Measurements from ENCODE around the gene SMYD3. TPM values are rescaled to one million over a fixed set of nuclear protein-coding genes. Genes with fewer than 3 reads are reported as not detected.
"Not testable (repeated sequence)": the region's sequence is repeated elsewhere in the genome, so short reads cannot be mapped to it uniquely, and the experiment has no call there.

SMYD3 gene
- total RNA-seq, 1 donor from 2014 or later = 80.8 TPM

DNA sequence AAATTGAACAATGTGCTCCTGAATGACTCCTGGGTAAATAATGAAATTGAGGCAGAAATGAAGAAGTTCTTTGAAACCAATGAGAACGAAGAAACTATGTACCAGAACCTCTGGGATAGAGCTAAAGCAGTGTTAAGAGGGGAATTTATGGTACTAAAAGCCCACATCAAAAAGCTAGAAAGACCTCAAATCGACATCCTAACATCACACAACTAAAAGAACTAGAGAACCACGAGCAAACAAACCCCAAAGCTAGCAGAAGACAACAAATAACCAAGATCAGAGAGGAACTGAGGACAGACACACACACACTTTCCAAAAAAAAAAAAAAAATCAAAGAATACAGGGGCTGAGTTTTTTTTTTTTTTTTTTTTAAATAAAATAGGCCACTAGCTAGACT, 564.2 kb downstream of the SMYD3 start:
- no peaks in the 10 kb centered on the region for H3K79me2 ChIP-seq (ENCODE audit: insufficient read depth, low read length)
- no peak overlapping the region for H3K27ac Mint-ChIP-seq (ENCODE audit: unreplicated experiment)
- H4K20me1 ChIP-seq (ENCODE audit: insufficient read depth, low read length) = no peaks in the 10 kb centered on the region
- no peak overlapping the region for H3K27ac ChIP-seq (ENCODE audit: low read depth, low read length)
- H3K36me3 Mint-ChIP-seq (ENCODE audit: low read depth, unreplicated experiment) = peaks cover 3% of the 10 kb centered on the region
- no peaks in the 10 kb centered on the region for H3K4me1 ChIP-seq (ENCODE audit: insufficient read depth, low read length)
- no peak for FAIRE-seq
- TF ChIP-seq, protein P1, sequence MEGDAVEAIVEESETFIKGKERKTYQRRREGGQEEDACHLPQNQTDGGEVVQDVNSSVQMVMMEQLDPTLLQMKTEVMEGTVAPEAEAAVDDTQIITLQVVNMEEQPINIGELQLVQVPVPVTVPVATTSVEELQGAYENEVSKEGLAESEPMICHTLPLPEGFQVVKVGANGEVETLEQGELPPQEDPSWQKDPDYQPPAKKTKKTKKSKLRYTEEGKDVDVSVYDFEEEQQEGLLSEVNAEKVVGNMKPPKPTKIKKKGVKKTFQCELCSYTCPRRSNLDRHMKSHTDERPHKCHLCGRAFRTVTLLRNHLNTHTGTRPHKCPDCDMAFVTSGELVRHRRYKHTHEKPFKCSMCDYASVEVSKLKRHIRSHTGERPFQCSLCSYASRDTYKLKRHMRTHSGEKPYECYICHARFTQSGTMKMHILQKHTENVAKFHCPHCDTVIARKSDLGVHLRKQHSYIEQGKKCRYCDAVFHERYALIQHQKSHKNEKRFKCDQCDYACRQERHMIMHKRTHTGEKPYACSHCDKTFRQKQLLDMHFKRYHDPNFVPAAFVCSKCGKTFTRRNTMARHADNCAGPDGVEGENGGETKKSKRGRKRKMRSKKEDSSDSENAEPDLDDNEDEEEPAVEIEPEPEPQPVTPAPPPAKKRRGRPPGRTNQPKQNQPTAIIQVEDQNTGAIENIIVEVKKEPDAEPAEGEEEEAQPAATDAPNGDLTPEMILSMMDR (IDR thresholded peaks at IDR 0.05; ENCODE audit: insufficient read depth, low read depth, low read length) = no peak
- TF ChIP-seq EZH2 (IDR thresholded peaks at IDR 0.05; ENCODE audit: insufficient read depth, low read length) = no peak
- H3K4me1 Mint-ChIP-seq (ENCODE audit: low read depth, unreplicated experiment) = no peaks in the 10 kb centered on the region
- no peaks in the 10 kb centered on the region for H3K9me3 ChIP-seq (ENCODE audit: insufficient read depth, low read depth, low read length)
- H3K9me3 Mint-ChIP-seq (ENCODE audit: unreplicated experiment) = peaks cover 12% of the 10 kb centered on the region
- no peaks in the 10 kb centered on the region for H3K36me3 ChIP-seq (ENCODE audit: insufficient read depth, low read length)
- no peak overlapping the region for H3K4me3 Mint-ChIP-seq (ENCODE audit: unreplicated experiment)
- no peak overlapping the region for H2AFZ ChIP-seq (ENCODE audit: low read depth, low read length)
- no peaks in the 10 kb centered on the region for H3K27me3 ChIP-seq (ENCODE audit: insufficient read depth, low read length)
- H3K9ac ChIP-seq (ENCODE audit: low read length) = no peak overlapping the region
- no peak overlapping the region for H3K4me2 ChIP-seq (ENCODE audit: low read length)
- no peak for DNase-seq (ENCODE audit: low read depth)
- no peaks in the 10 kb centered on the region for H3K27me3 Mint-ChIP-seq (ENCODE audit: low read depth, unreplicated experiment)
- H3K4me3 ChIP-seq (ENCODE audit: insufficient read depth, low read depth, low read length) = no peak overlapping the region

DNA sequence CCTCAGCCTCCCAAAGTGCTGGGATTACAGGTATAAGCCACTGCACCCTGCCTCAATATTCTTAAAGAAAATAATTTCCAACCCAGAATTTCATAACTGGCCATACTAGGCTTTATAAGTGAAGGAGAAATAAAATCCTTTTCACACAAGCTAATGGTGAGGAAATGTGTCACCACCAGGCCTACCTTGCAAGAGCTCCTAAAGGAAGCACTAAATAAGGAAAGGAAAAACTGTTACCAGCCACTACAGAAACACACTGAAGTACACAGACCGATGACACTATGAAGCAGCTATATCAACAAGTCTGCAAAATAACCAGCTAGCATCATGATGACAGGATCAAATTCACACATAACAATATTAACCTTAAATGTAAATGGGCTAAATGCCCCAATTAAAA, 565.3 kb downstream of the SMYD3 start:
- H3K27me3 Mint-ChIP-seq (ENCODE audit: low read depth, unreplicated experiment); H3K36me3 Mint-ChIP-seq (ENCODE audit: low read depth, unreplicated experiment); H3K9ac ChIP-seq (ENCODE audit: low read length); H3K27ac ChIP-seq (ENCODE audit: low read depth, low read length); H3K79me2 ChIP-seq (ENCODE audit: insufficient read depth, low read length); H3K4me2 ChIP-seq (ENCODE audit: low read length); FAIRE-seq; H3K4me1 Mint-ChIP-seq (ENCODE audit: low read depth, unreplicated experiment); H3K4me1 ChIP-seq (ENCODE audit: insufficient read depth, low read length); H3K4me3 Mint-ChIP-seq (ENCODE audit: unreplicated experiment); H3K4me3 ChIP-seq (ENCODE audit: insufficient read depth, low read depth, low read length); DNase-seq (ENCODE audit: low read depth); H3K9me3 ChIP-seq (ENCODE audit: insufficient read depth, low read depth, low read length); H2AFZ ChIP-seq (ENCODE audit: low read depth, low read length); H3K36me3 ChIP-seq (ENCODE audit: insufficient read depth, low read length); H3K27me3 ChIP-seq (ENCODE audit: insufficient read depth, low read length); H4K20me1 ChIP-seq (ENCODE audit: insufficient read depth, low read length); H3K27ac Mint-ChIP-seq (ENCODE audit: unreplicated experiment): not testable (repeated sequence)
- H3K9me3 Mint-ChIP-seq (ENCODE audit: unreplicated experiment) = peaks cover 12% of the 10 kb centered on the region

DNA sequence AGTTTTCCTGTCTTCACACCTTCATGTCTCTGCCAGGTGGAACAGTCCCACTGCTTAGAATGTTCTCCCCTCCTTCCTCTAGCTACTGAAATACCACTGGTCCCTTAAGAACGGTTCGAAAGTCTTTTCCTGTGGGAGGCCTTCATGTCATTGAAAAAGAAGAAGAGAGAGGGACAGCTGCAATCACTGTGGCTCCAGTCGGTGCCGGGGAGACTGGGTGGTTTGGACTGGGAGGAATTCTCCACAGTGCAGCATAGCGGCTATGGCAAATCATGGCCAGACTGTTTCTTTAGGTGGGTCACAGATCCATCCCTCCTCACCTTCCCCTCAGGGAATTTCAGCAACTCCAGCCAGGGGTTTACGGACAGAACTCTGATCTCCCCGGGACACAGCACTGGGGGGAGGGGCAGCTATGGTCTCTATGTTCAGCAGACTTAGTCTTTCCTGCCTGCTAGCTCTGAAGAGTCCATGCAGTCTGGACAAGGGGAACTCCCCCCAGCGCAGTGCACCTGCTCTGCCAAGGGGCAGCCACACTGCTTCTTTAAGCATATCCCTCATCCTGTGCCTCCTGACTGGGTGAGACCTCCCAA, 567.2 kb downstream of the SMYD3 start:
- peaks cover 3% of the 10 kb centered on the region for H3K36me3 Mint-ChIP-seq (ENCODE audit: low read depth, unreplicated experiment)
- H3K79me2 ChIP-seq (ENCODE audit: insufficient read depth, low read length) = no peaks in the 10 kb centered on the region
- FAIRE-seq = no peak

More for the DNA sequence above, 567.2 kb downstream of the SMYD3 start:
- TF ChIP-seq, protein P1 (IDR thresholded peaks at IDR 0.05; ENCODE audit: insufficient read depth, low read depth, low read length) = no peak
- TF ChIP-seq EZH2 (IDR thresholded peaks at IDR 0.05; ENCODE audit: insufficient read depth, low read length) = no peak
- Mint-ChIP-seq H3K27ac (ENCODE audit: unreplicated experiment) (no peak overlapping the region), H3K9me3 (ENCODE audit: unreplicated experiment) (peaks cover 6% of the 10 kb centered on the region), H3K4me3 (ENCODE audit: unreplicated experiment) (no peak overlapping the region), H3K27me3 (ENCODE audit: low read depth, unreplicated experiment) (no peaks in the 10 kb centered on the region), H3K4me1 (ENCODE audit: low read depth, unreplicated experiment) (no peaks in the 10 kb centered on the region)
- H3K27ac ChIP-seq (ENCODE audit: low read depth, low read length) = no peak overlapping the region
- H3K9me3 ChIP-seq (ENCODE audit: insufficient read depth, low read depth, low read length) = no peaks in the 10 kb centered on the region
- H3K27me3 ChIP-seq (ENCODE audit: insufficient read depth, low read length) = no peaks in the 10 kb centered on the region
- no peaks in the 10 kb centered on the region for H4K20me1 ChIP-seq (ENCODE audit: insufficient read depth, low read length)
- no peak overlapping the region for H2AFZ ChIP-seq (ENCODE audit: low read depth, low read length)
- H3K36me3 ChIP-seq (ENCODE audit: insufficient read depth, low read length) = no peaks in the 10 kb centered on the region
- H3K4me2 ChIP-seq (ENCODE audit: low read length) = no peak overlapping the region
- no peak overlapping the region for H3K4me3 ChIP-seq (ENCODE audit: insufficient read depth, low read depth, low read length)
- H3K4me1 ChIP-seq (ENCODE audit: insufficient read depth, low read length) = no peaks in the 10 kb centered on the region
- H3K9ac ChIP-seq (ENCODE audit: low read length) = no peak overlapping the region
- no peak for DNase-seq (ENCODE audit: low read depth)

Measured in astrocyte (in vitro differentiated cells and primary cell).